IMR-90 (cell line): ENCODE measurements around the gene CYP24A1. TPM values are rescaled to one million over a fixed set of nuclear protein-coding genes. Genes with fewer than 3 reads are reported as not detected.

Source experiments
- ATAC-seq: fragments of 200-7000 bp; cut with Tn5 transposase; 2 replicates; pipeline ENCODE4 v1.9.1; 2020; ENCODE audit warnings: low read depth, mild to moderate bottlenecking, moderate library complexity
- BruUV-seq: library from RNA; stranded (reverse); fragments of 400-500 nt; replicated peaks from 2 replicates; lab custom pipeline; 2021; lab: Mats Ljungman, UMichigan
- CTCF ChIA-PET: fragments of 300-600 bp; formaldehyde crosslinking; extraction: SDS; loops from one replicate; lab custom pipeline; 2021; ENCODE audit warnings: antibody characterized with exemption; lab: Yijun Ruan, JAX
- POLR2A ChIA-PET: fragments of 300-600 bp; sonication (Branson Sonifier 250); formaldehyde crosslinking; loops from one replicate; lab custom pipeline; 2022; ENCODE audit warnings: antibody characterized with exemption; ENCODE audit not compliant: unreplicated experiment; lab: Charles Lee
- DNase-seq: peaks from one replicate; pipeline ENCODE4 v3.0.0; 2013
- H2AFZ ChIP-seq: replicated peaks from 2 replicates; pipeline ENCODE3; 2013; ENCODE audit warnings: low read length, mild to moderate bottlenecking; ENCODE audit not compliant: poor library complexity
- H2AK5ac ChIP-seq: 2 replicates; pipeline ENCODE4 v1.6.1; 2013; ENCODE audit warnings: low read depth, low read length, inconsistent platforms
- H2AK9ac ChIP-seq: replicated peaks from 2 replicates; pipeline ENCODE3; 2013; ENCODE audit warnings: mild to moderate bottlenecking, low read depth, low read length, moderate library complexity; ENCODE audit not compliant: poor library complexity
- H2BK120ac ChIP-seq: 2 replicates; pipeline ENCODE4 v1.6.1; 2013; ENCODE audit warnings: low read depth, low read length, inconsistent platforms
- H2BK15ac ChIP-seq: 3 replicates; pipeline ENCODE4 v1.6.1; 2013; ENCODE audit warnings: low read depth, low read length, inconsistent platforms
- H2BK20ac ChIP-seq: 2 replicates; pipeline ENCODE4 v1.6.1; 2013; ENCODE audit warnings: low read depth, mild to moderate bottlenecking, inconsistent platforms, low read length, moderate library complexity
- H2BK5ac ChIP-seq: 2 replicates; pipeline ENCODE4 v1.6.1; 2013; ENCODE audit warnings: mild to moderate bottlenecking, low read depth, low read length, inconsistent platforms; ENCODE audit not compliant: poor library complexity, severe bottlenecking
- H3K14ac ChIP-seq: replicated peaks from 2 replicates; pipeline ENCODE4 v1.6.1; 2013; ENCODE audit warnings: low read depth, low read length, inconsistent platforms
- H3K18ac ChIP-seq: 2 replicates; pipeline ENCODE4 v1.6.1; 2013; ENCODE audit warnings: low read depth, low read length, control low read depth
- H3K23ac ChIP-seq: 2 replicates; pipeline ENCODE4 v1.6.1; 2013; ENCODE audit warnings: low read depth, low read length, inconsistent platforms
- H3K27ac ChIP-seq: 2 replicates; pipeline ENCODE4 v1.5.1; 2013; ENCODE audit warnings: mild to moderate bottlenecking, control low read depth, low read length; ENCODE audit not compliant: insufficient read depth
- H3K27me3 ChIP-seq: 2 replicates; pipeline ENCODE4 v1.6.1; 2013; ENCODE audit warnings: low read length; ENCODE audit not compliant: control insufficient read depth, insufficient read depth
- H3K36me3 ChIP-seq: 2 replicates; pipeline ENCODE4 v1.6.1; 2013; ENCODE audit warnings: low read length, mixed read lengths; ENCODE audit not compliant: control insufficient read depth, insufficient read depth
- H3K4ac ChIP-seq: 2 replicates; pipeline ENCODE4 v1.6.1; 2013; ENCODE audit warnings: low read depth, low read length, inconsistent platforms
- H3K4me1 ChIP-seq: 2 replicates; pipeline ENCODE4 v1.6.1; 2013; ENCODE audit warnings: low read length, mixed read lengths; ENCODE audit not compliant: control insufficient read depth, insufficient read depth
- H3K4me2 ChIP-seq: 2 replicates; pipeline ENCODE4 v1.6.1; 2013; ENCODE audit warnings: low read depth, mild to moderate bottlenecking, control low read depth, low read length, moderate library complexity
- H3K4me3 ChIP-seq: 2 replicates; pipeline ENCODE4 v1.5.1; 2013; ENCODE audit warnings: low read depth, mild to moderate bottlenecking, control low read depth, low read length, moderate library complexity; ENCODE audit not compliant: insufficient read depth
- H3K56ac ChIP-seq: 2 replicates; pipeline ENCODE4 v1.6.1; 2013; ENCODE audit warnings: low read length, inconsistent platforms; ENCODE audit not compliant: insufficient read depth; ENCODE audit errors: extremely low read depth
- H3K79me1 ChIP-seq, 2 experiments: 2 replicates each; pipeline ENCODE4 v1.6.1; 2013; ENCODE audit warnings: low read length in 2 of 2, inconsistent platforms in 1 of 2, low read depth in 1 of 2
- H3K9ac ChIP-seq: 2 replicates; pipeline ENCODE4 v1.6.1; 2013; ENCODE audit warnings: low read depth, low read length, control low read depth
- H3K9me1 ChIP-seq: 2 replicates; pipeline ENCODE4 v1.6.1; 2013; ENCODE audit warnings: low read length, inconsistent platforms; ENCODE audit not compliant: insufficient read depth
- H3K9me3 ChIP-seq: 2 replicates; pipeline ENCODE4 v1.6.1; 2013; ENCODE audit warnings: low read length; ENCODE audit not compliant: control insufficient read depth, insufficient read depth
- H4K20me1 ChIP-seq: 2 replicates; pipeline ENCODE4 v1.6.1; 2013; ENCODE audit warnings: low read length, inconsistent platforms; ENCODE audit not compliant: insufficient read depth
- H4K5ac ChIP-seq: 2 replicates; pipeline ENCODE4 v1.6.1; 2013; ENCODE audit warnings: mild to moderate bottlenecking, low read depth, low read length, control low read depth
- H4K8ac ChIP-seq, 2 experiments: 2 replicates each; pipeline ENCODE4 v1.6.1; 2013; ENCODE audit warnings: low read depth in 2 of 2, low read length in 2 of 2, control low read depth in 1 of 2, inconsistent platforms in 1 of 2
- H4K91ac ChIP-seq: 2 replicates; pipeline ENCODE4 v1.6.1; 2013; ENCODE audit warnings: low read depth, low read length, inconsistent platforms; ENCODE audit not compliant: insufficient read depth
- BHLHE40 ChIP-seq: fragments of 150-350 bp; IDR thresholded peaks from 2 replicates; pipeline ENCODE4 v1.6.1; 2016; ENCODE audit warnings: mild to moderate bottlenecking, low read depth, low read length
- CEBPB ChIP-seq: IDR thresholded peaks from 2 replicates; pipeline ENCODE4 v1.6.1; 2012; ENCODE audit warnings: low read depth, low read length, improper control_type of control experiment
- CHD1 ChIP-seq: IDR thresholded peaks from 2 replicates; pipeline ENCODE4 v1.6.1; 2012; ENCODE audit warnings: low read depth, low read length, improper control_type of control experiment
- FOS ChIP-seq: fragments of 150-350 bp; IDR thresholded peaks from 2 replicates; pipeline ENCODE4 v1.6.1; 2016; ENCODE audit warnings: low read depth, low read length
- MAFK ChIP-seq: IDR thresholded peaks from 2 replicates; pipeline ENCODE4 v1.6.1; 2012; ENCODE audit warnings: low read depth, low read length, improper control_type of control experiment
- MAZ ChIP-seq: IDR thresholded peaks from 2 replicates; pipeline ENCODE4 v1.6.1; 2012; ENCODE audit warnings: low read depth, mild to moderate bottlenecking, low read length, improper control_type of control experiment, moderate library complexity, borderline replicate concordance
- MXI1 ChIP-seq: IDR thresholded peaks from 2 replicates; pipeline ENCODE4 v1.6.1; 2012; ENCODE audit warnings: low read depth, mild to moderate bottlenecking, low read length, moderate library complexity, borderline replicate concordance
- NFE2L2 ChIP-seq: fragments of 150-350 bp; IDR thresholded peaks from 2 replicates; pipeline ENCODE4 v1.6.1; 2016; ENCODE audit warnings: low read depth, mild to moderate bottlenecking, low read length
- POLR2A ChIP-seq: IDR thresholded peaks from 2 replicates; pipeline ENCODE4 v1.6.1; 2012; ENCODE audit warnings: mild to moderate bottlenecking, low read depth, low read length
- RCOR1 ChIP-seq: IDR thresholded peaks from 2 replicates; pipeline ENCODE4 v1.6.1; 2012; ENCODE audit warnings: mild to moderate bottlenecking, low read length, improper control_type of control experiment; ENCODE audit not compliant: insufficient replicate concordance
- RFX5 ChIP-seq: IDR thresholded peaks from 2 replicates; pipeline ENCODE4 v1.8.0; 2012; ENCODE audit warnings: low read depth, mild to moderate bottlenecking, low read length, moderate library complexity
- SMC3 ChIP-seq: fragments of 150-350 bp; IDR thresholded peaks from 2 replicates; pipeline ENCODE4 v1.6.1; 2016; ENCODE audit warnings: low read depth, mild to moderate bottlenecking, antibody characterized with exemption, low read length, moderate library complexity
- WGBS, 2 experiments: methylation state at CpG; one replicate each; pipeline versions ENCODE4 v1.1.5 to v1.1.7; 2013; ENCODE audit warnings: missing lambda C conversion rate in 2 of 2; ENCODE audit not compliant: insufficient read length in 1 of 2; ENCODE audit errors: extremely low coverage in 2 of 2; 5-methylcytosine and 5-hydroxymethylcytosine counted together
- dilution Hi-C: fragments of 300-500 bp; cut with HindIII; formaldehyde crosslinking; loops from one replicate; pipeline ENCODE4 v1.14.3; 2018; ENCODE audit warnings: low sequenced_read_pairs; ENCODE audit not compliant: unreplicated experiment
- in situ Hi-C: fragments of 300-500 bp; cut with MboI; formaldehyde crosslinking; loops from 3 replicates; pipeline ENCODE4 v1.14.3; 2019; ENCODE audit warnings: low sequenced_read_pairs, inconsistent platforms, mixed read lengths
- intact Hi-C: fragments of 100-400 bp; cut with micrococcal nuclease; formaldehyde crosslinking; loops from 2 replicates; pipeline ENCODE4 v1.10.0; 2022
- polyA plus RNA-seq, 3 experiments: library from polyadenylated mRNA; depleted of rRNA; stranded (reverse); fragments of >200 nt; gene quantifications; 2 replicates each; pipeline ENCODE4 v1.2.3, GENCODE V29; 2012; ENCODE audit warnings: low replicate concordance in 1 of 3
- total RNA-seq: library from RNA; depleted of rRNA; stranded (reverse); fragments of >200 nt; gene quantifications from 2 replicates; pipeline ENCODE4 v1.2.3, GENCODE V29; 2012
- TF ChIP-seq, protein P1 (sequence below): conservative IDR thresholded peaks from 2 replicates; pipeline ENCODE4 v1.5.1; 2012; ENCODE audit warnings: mild to moderate bottlenecking, low read depth, low read length, improper control_type of control experiment
- TF ChIP-seq, protein P2 (sequence below): fragments of 150-350 bp; IDR thresholded peaks from 2 replicates; pipeline ENCODE4 v1.6.1; 2017; ENCODE audit warnings: mild to moderate bottlenecking, antibody characterized with exemption, low read length, low read depth

Gene CYP24A1
- total and polyA plus RNA-seq, 2 of the 4 experiments (the other 2 are of a cell fraction) = not detected

DNA sequence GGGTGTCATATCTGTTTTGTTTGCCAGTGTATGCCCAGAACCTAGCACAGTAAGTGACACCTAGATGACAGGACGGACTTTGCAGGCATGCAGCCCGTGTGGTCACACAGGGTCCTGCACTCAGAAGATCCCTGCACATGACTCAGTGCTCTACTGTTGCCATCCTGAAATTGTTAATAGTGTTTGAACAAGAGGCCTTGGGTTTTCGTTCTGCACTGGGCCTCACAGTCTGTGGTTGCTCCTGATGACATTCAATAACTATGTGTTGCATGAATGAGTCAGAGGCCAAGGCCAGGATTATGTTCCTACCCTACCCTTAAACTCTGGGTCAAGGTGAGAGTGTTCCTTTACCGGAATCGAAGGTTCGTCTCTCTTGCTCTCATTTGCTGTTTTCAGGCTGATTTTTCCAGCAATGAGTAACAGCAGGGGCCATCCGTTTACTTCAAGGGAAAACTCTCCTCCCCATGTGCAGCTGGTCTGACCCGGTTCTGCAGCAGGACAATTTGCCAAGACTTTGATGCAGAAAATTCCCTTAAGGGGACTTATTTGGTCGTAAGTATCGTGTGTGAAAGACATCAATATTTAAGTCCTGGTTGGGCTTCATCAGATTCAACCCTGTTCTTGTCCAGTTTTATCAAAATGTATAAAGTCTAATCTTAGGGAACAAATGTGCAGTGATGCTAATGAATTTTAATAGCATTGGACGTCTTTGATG lies 21.1 kb upstream of the CYP24A1 start:
- Histone ChIP-seq H3K4ac (no peak overlapping the region), H2BK120ac (no peak overlapping the region), H3K9ac (no peak overlapping the region), H4K8ac (no peak overlapping the region), H3K23ac (no peak overlapping the region), H3K36me3 (no peaks in the 10 kb centered on the region), H3K4me2 (no peak overlapping the region), H4K5ac (no peak overlapping the region), H3K4me1 (no peaks in the 10 kb centered on the region), H2BK15ac (no peak overlapping the region), H2AK5ac (no peak overlapping the region), H3K9me1 (peaks cover 5% of the 10 kb centered on the region; the same call in 1 of the 2 replicates), H3K14ac (no peak overlapping the region), H3K9me3 (no peaks in the 10 kb centered on the region), H3K27me3 (peaks cover 9% of the 10 kb centered on the region; the same call in 1 of the 2 replicates), H4K20me1 (no peaks in the 10 kb centered on the region), H3K18ac (no peak overlapping the region), H2AFZ (no peak overlapping the region), H2BK5ac (no peak overlapping the region), H3K56ac (no peak overlapping the region), H4K91ac (no peak overlapping the region), H3K4me3 (no peak overlapping the region), H3K27ac (no peak overlapping the region), H2AK9ac (no peak overlapping the region), H2BK20ac (no peak overlapping the region), H3K79me1 (no peaks in the 10 kb centered on the region)
- ChIA-PET POLR2A (no interaction called here), CTCF (interaction anchor here (0.6 to 3.2 kb wide), 3 partner anchors 92 to 111 kb away, joined by 3 to 17 read pairs (median 3); no protein-coding TSS in a partner anchor)
- ATAC-seq = peak; percentile 50
- dilution Hi-C loops (loop anchor here (25.0 kb wide), 1 partner anchor 108 kb away; no protein-coding TSS in a partner anchor), in situ Hi-C loops (loop anchor here (5.0 to 25.0 kb wide), 2 partner anchors 93 to 208 kb away; no protein-coding TSS in a partner anchor), intact Hi-C loops (loop anchor here (5.0 kb wide), 3 partner anchors 48 to 618 kb away; no protein-coding TSS in a partner anchor)
- BruUV-seq = no TSS peak
- WGBS, 2 experiments = 56% methylated on average over 3 of the region's 11 CpGs; no CpG with 5 or more reads in 1 of the 2 experiments
- DNase-seq = peak; percentile 3
- TF ChIP-seq POLR2A (no peak), RCOR1 (no peak), FOS (no peak), MAZ (no peak), BHLHE40 (no peak), RFX5 (no peak), CHD1 (no peak), MAFK (no peak), CEBPB (no peak), SMC3 (no peak), MXI1 (no peak), NFE2L2 (no peak)
- TF ChIP-seq, protein P1, sequence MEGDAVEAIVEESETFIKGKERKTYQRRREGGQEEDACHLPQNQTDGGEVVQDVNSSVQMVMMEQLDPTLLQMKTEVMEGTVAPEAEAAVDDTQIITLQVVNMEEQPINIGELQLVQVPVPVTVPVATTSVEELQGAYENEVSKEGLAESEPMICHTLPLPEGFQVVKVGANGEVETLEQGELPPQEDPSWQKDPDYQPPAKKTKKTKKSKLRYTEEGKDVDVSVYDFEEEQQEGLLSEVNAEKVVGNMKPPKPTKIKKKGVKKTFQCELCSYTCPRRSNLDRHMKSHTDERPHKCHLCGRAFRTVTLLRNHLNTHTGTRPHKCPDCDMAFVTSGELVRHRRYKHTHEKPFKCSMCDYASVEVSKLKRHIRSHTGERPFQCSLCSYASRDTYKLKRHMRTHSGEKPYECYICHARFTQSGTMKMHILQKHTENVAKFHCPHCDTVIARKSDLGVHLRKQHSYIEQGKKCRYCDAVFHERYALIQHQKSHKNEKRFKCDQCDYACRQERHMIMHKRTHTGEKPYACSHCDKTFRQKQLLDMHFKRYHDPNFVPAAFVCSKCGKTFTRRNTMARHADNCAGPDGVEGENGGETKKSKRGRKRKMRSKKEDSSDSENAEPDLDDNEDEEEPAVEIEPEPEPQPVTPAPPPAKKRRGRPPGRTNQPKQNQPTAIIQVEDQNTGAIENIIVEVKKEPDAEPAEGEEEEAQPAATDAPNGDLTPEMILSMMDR = no peak
- TF ChIP-seq, protein P2, sequence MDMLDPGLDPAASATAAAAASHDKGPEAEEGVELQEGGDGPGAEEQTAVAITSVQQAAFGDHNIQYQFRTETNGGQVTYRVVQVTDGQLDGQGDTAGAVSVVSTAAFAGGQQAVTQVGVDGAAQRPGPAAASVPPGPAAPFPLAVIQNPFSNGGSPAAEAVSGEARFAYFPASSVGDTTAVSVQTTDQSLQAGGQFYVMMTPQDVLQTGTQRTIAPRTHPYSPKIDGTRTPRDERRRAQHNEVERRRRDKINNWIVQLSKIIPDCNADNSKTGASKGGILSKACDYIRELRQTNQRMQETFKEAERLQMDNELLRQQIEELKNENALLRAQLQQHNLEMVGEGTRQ = no peak
